IMR-90 (cell line): ENCODE data around the gene ASAP2. TPM values are rescaled to one million over a fixed set of nuclear protein-coding genes. Genes with fewer than 3 reads are reported as not detected.

Source experiments
- ATAC-seq: fragments of 200-7000 bp; cut with Tn5 transposase; 2 replicates; pipeline ENCODE4 v1.9.1; 2020; ENCODE audit warnings: low read depth, mild to moderate bottlenecking, moderate library complexity
- BruUV-seq: library from RNA; stranded (reverse); fragments of 400-500 nt; replicated peaks from 2 replicates; lab custom pipeline; 2021; lab: Mats Ljungman, UMichigan
- CTCF ChIA-PET: fragments of 300-600 bp; formaldehyde crosslinking; extraction: SDS; loops from one replicate; lab custom pipeline; 2021; ENCODE audit warnings: antibody characterized with exemption; lab: Yijun Ruan, JAX
- POLR2A ChIA-PET: fragments of 300-600 bp; sonication (Branson Sonifier 250); formaldehyde crosslinking; loops from one replicate; lab custom pipeline; 2022; ENCODE audit warnings: antibody characterized with exemption; ENCODE audit not compliant: unreplicated experiment; lab: Charles Lee
- DNase-seq: peaks from one replicate; pipeline ENCODE4 v3.0.0; 2013
- H2AFZ ChIP-seq: replicated peaks from 2 replicates; pipeline ENCODE3; 2013; ENCODE audit warnings: low read length, mild to moderate bottlenecking; ENCODE audit not compliant: poor library complexity
- H2AK5ac ChIP-seq: 2 replicates; pipeline ENCODE4 v1.6.1; 2013; ENCODE audit warnings: low read depth, low read length, inconsistent platforms
- H2AK9ac ChIP-seq: replicated peaks from 2 replicates; pipeline ENCODE3; 2013; ENCODE audit warnings: mild to moderate bottlenecking, low read depth, low read length, moderate library complexity; ENCODE audit not compliant: poor library complexity
- H2BK120ac ChIP-seq: 2 replicates; pipeline ENCODE4 v1.6.1; 2013; ENCODE audit warnings: low read depth, low read length, inconsistent platforms
- H2BK15ac ChIP-seq: 3 replicates; pipeline ENCODE4 v1.6.1; 2013; ENCODE audit warnings: low read depth, low read length, inconsistent platforms
- H2BK20ac ChIP-seq: 2 replicates; pipeline ENCODE4 v1.6.1; 2013; ENCODE audit warnings: low read depth, mild to moderate bottlenecking, inconsistent platforms, low read length, moderate library complexity
- H2BK5ac ChIP-seq: 2 replicates; pipeline ENCODE4 v1.6.1; 2013; ENCODE audit warnings: mild to moderate bottlenecking, low read depth, low read length, inconsistent platforms; ENCODE audit not compliant: poor library complexity, severe bottlenecking
- H3K14ac ChIP-seq: replicated peaks from 2 replicates; pipeline ENCODE4 v1.6.1; 2013; ENCODE audit warnings: low read depth, low read length, inconsistent platforms
- H3K18ac ChIP-seq: 2 replicates; pipeline ENCODE4 v1.6.1; 2013; ENCODE audit warnings: low read depth, low read length, control low read depth
- H3K23ac ChIP-seq: 2 replicates; pipeline ENCODE4 v1.6.1; 2013; ENCODE audit warnings: low read depth, low read length, inconsistent platforms
- H3K27ac ChIP-seq: 2 replicates; pipeline ENCODE4 v1.5.1; 2013; ENCODE audit warnings: mild to moderate bottlenecking, control low read depth, low read length; ENCODE audit not compliant: insufficient read depth
- H3K27me3 ChIP-seq: 2 replicates; pipeline ENCODE4 v1.6.1; 2013; ENCODE audit warnings: low read length; ENCODE audit not compliant: control insufficient read depth, insufficient read depth
- H3K36me3 ChIP-seq: 2 replicates; pipeline ENCODE4 v1.6.1; 2013; ENCODE audit warnings: low read length, mixed read lengths; ENCODE audit not compliant: control insufficient read depth, insufficient read depth
- H3K4ac ChIP-seq: 2 replicates; pipeline ENCODE4 v1.6.1; 2013; ENCODE audit warnings: low read depth, low read length, inconsistent platforms
- H3K4me1 ChIP-seq: 2 replicates; pipeline ENCODE4 v1.6.1; 2013; ENCODE audit warnings: low read length, mixed read lengths; ENCODE audit not compliant: control insufficient read depth, insufficient read depth
- H3K4me2 ChIP-seq: 2 replicates; pipeline ENCODE4 v1.6.1; 2013; ENCODE audit warnings: low read depth, mild to moderate bottlenecking, control low read depth, low read length, moderate library complexity
- H3K4me3 ChIP-seq: 2 replicates; pipeline ENCODE4 v1.5.1; 2013; ENCODE audit warnings: low read depth, mild to moderate bottlenecking, control low read depth, low read length, moderate library complexity; ENCODE audit not compliant: insufficient read depth
- H3K56ac ChIP-seq: 2 replicates; pipeline ENCODE4 v1.6.1; 2013; ENCODE audit warnings: low read length, inconsistent platforms; ENCODE audit not compliant: insufficient read depth; ENCODE audit errors: extremely low read depth
- H3K79me1 ChIP-seq, 2 experiments: 2 replicates each; pipeline ENCODE4 v1.6.1; 2013; ENCODE audit warnings: low read length in 2 of 2, inconsistent platforms in 1 of 2, low read depth in 1 of 2
- H3K9ac ChIP-seq: 2 replicates; pipeline ENCODE4 v1.6.1; 2013; ENCODE audit warnings: low read depth, low read length, control low read depth
- H3K9me1 ChIP-seq: 2 replicates; pipeline ENCODE4 v1.6.1; 2013; ENCODE audit warnings: low read length, inconsistent platforms; ENCODE audit not compliant: insufficient read depth
- H3K9me3 ChIP-seq: 2 replicates; pipeline ENCODE4 v1.6.1; 2013; ENCODE audit warnings: low read length; ENCODE audit not compliant: control insufficient read depth, insufficient read depth
- H4K20me1 ChIP-seq: 2 replicates; pipeline ENCODE4 v1.6.1; 2013; ENCODE audit warnings: low read length, inconsistent platforms; ENCODE audit not compliant: insufficient read depth
- H4K5ac ChIP-seq: 2 replicates; pipeline ENCODE4 v1.6.1; 2013; ENCODE audit warnings: mild to moderate bottlenecking, low read depth, low read length, control low read depth
- H4K8ac ChIP-seq, 2 experiments: 2 replicates each; pipeline ENCODE4 v1.6.1; 2013; ENCODE audit warnings: low read depth in 2 of 2, low read length in 2 of 2, control low read depth in 1 of 2, inconsistent platforms in 1 of 2
- H4K91ac ChIP-seq: 2 replicates; pipeline ENCODE4 v1.6.1; 2013; ENCODE audit warnings: low read depth, low read length, inconsistent platforms; ENCODE audit not compliant: insufficient read depth
- BHLHE40 ChIP-seq: fragments of 150-350 bp; IDR thresholded peaks from 2 replicates; pipeline ENCODE4 v1.6.1; 2016; ENCODE audit warnings: mild to moderate bottlenecking, low read depth, low read length
- FOS ChIP-seq: fragments of 150-350 bp; IDR thresholded peaks from 2 replicates; pipeline ENCODE4 v1.6.1; 2016; ENCODE audit warnings: low read depth, low read length
- WGBS, 2 experiments: methylation state at CpG; one replicate each; pipeline versions ENCODE4 v1.1.5 to v1.1.7; 2013; ENCODE audit warnings: missing lambda C conversion rate in 2 of 2; ENCODE audit not compliant: insufficient read length in 1 of 2; ENCODE audit errors: extremely low coverage in 2 of 2; 5-methylcytosine and 5-hydroxymethylcytosine counted together
- dilution Hi-C: fragments of 300-500 bp; cut with HindIII; formaldehyde crosslinking; loops from one replicate; pipeline ENCODE4 v1.14.3; 2018; ENCODE audit warnings: low sequenced_read_pairs; ENCODE audit not compliant: unreplicated experiment
- in situ Hi-C: fragments of 300-500 bp; cut with MboI; formaldehyde crosslinking; loops from 3 replicates; pipeline ENCODE4 v1.14.3; 2019; ENCODE audit warnings: low sequenced_read_pairs, inconsistent platforms, mixed read lengths
- intact Hi-C: fragments of 100-400 bp; cut with micrococcal nuclease; formaldehyde crosslinking; loops from 2 replicates; pipeline ENCODE4 v1.10.0; 2022
- polyA plus RNA-seq, 3 experiments: library from polyadenylated mRNA; depleted of rRNA; stranded (reverse); fragments of >200 nt; gene quantifications; 2 replicates each; pipeline ENCODE4 v1.2.3, GENCODE V29; 2012; ENCODE audit warnings: low replicate concordance in 1 of 3
- total RNA-seq: library from RNA; depleted of rRNA; stranded (reverse); fragments of >200 nt; gene quantifications from 2 replicates; pipeline ENCODE4 v1.2.3, GENCODE V29; 2012

Gene ASAP2
- total and polyA plus RNA-seq, 2 of the 4 experiments (the other 2 are of a cell fraction) = 19.7 to 28.1 TPM

GRCh38 chr2:9232886-9233285 is 26.3 kb downstream of the ASAP2 start:
- Histone ChIP-seq H3K36me3 (no peaks in the 10 kb centered on the region; the same call in 1 of the 2 replicates), H3K4me2 (no peak overlapping the region; the same call in 1 of the 2 replicates), H3K27ac (peak overlapping the region; percentile 24; the same call in 1 of the 2 replicates), H3K18ac (peak overlapping the region; percentile 58; the same call in 1 of the 2 replicates), H2BK20ac (peak overlapping the region; percentile 80), H3K4me3 (no peak overlapping the region), H2BK5ac (peak overlapping the region; percentile 47), H3K4ac (peak overlapping the region; percentile 83), H4K8ac (peak overlapping the region; percentile 54 to 70), H2BK120ac (peak overlapping the region; percentile 80), H3K56ac (0 out of 2 replicates have a peak overlapping the region, but pooled peaks have one; percentile 11), H4K91ac (peak overlapping the region; percentile 63), H3K27me3 (no peaks in the 10 kb centered on the region), H4K20me1 (peaks cover 46% of the 10 kb centered on the region), H3K9me3 (no peaks in the 10 kb centered on the region), H2AK9ac (peak overlapping the region; percentile 48), H2AK5ac (peak overlapping the region; percentile 96), H2BK15ac (peak overlapping the region; percentile 90), H4K5ac (peak overlapping the region; percentile 31; the same call in 1 of the 2 replicates), H2AFZ (no peak overlapping the region), H3K9ac (peak overlapping the region; percentile 6; the same call in 1 of the 2 replicates), H3K79me1 (peaks cover 58 to 88% of the 10 kb centered on the region in 2 experiments), H3K23ac (peak overlapping the region; percentile 37), H3K9me1 (peaks cover 60% of the 10 kb centered on the region), H3K14ac (peak overlapping the region; percentile 79), H3K4me1 (peaks cover 70% of the 10 kb centered on the region)
- in situ Hi-C loops = no loop called here
- TF ChIP-seq FOS = 0 out of 2 replicates have a peak, but pooled peaks have one; percentile 6
- TF ChIP-seq BHLHE40 = no peak
- BruUV-seq = no TSS peak
- 0% methylated on average over 1 of the region's 7 CpGs; no CpG with 5 or more reads in 1 of the 2 experiments for WGBS, 2 experiments
- dilution Hi-C loops = no loop called here
- ATAC-seq (no peak), DNase-seq (peak; percentile 41)
- intact Hi-C loops = no loop called here
- POLR2A ChIA-PET = no interaction called here
- CTCF ChIA-PET = interaction anchor here (1.0 kb wide), 1 partner anchor 10 kb away, joined by 4 read pairs; no protein-coding TSS in a partner anchor
